Effector CD4-positive, alpha-beta T cell (primary cell): ENCODE results near the gene S100A4.

Experiments used
- DNase-seq: peaks from one replicate; pipeline ENCODE4 v3.0.0-alpha.2; 2020

S100A4 gene

DNA sequence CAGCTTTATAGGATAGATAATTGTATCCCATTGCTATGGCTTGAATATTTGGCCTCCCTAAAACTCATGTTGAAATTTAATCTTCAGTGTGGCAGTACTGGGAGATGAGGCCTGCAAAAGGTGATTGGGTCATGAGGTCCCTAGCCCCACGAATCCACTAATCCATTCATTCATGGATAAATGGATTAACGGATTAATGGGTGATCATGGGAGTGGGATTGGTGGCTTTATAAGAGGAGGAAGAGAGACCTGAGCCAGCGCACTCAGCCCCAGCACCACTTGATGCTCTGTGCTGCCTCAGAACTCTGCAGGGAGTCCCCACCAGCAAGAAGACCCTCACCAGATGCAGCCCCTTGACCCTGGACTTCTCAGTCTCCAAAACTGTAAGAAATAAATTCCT is 41.8 kb downstream of the S100A4 start:
- no peak for DNase-seq

DNA sequence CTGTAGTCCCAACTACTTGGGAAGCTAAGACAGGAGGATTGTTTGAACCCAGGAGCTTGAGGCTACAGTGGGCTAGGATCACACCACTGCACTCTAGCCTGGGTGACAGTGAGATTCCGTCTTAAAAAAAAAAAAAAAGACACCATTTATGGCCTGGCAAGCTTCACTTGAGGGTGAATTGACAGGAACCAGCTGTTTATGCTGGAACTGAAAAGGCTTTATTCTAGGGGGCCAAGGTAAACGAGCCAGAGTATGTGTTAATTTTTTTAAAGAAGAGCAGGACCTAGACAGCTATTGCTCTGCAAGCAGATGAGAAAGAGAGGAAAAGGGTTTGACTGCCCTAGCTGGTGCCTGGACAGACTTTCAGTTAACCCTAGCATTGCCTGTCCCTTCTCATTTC is 46.9 kb downstream of the S100A4 start:
- DNase-seq: no peak

DNA sequence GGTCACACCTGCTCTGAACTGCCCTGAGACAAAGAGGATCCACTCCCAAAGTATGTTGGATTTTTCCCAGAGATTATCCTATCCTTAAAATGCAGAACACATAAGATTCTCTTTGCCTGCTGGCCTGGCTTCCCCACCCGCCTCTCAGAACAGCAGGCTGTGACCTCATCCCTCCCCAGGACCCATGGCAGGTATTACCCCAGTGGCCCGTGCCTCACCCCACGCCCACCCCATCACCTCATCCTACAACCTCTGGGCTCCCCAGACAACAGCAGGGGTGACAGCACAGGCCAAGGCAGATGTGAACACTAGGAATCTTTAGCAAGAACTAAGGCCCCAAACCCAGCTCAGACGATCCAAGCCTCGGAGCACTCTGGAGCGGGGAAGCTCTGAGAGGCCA is 50.1 kb downstream of the S100A4 start:
- no peak for DNase-seq

DNA sequence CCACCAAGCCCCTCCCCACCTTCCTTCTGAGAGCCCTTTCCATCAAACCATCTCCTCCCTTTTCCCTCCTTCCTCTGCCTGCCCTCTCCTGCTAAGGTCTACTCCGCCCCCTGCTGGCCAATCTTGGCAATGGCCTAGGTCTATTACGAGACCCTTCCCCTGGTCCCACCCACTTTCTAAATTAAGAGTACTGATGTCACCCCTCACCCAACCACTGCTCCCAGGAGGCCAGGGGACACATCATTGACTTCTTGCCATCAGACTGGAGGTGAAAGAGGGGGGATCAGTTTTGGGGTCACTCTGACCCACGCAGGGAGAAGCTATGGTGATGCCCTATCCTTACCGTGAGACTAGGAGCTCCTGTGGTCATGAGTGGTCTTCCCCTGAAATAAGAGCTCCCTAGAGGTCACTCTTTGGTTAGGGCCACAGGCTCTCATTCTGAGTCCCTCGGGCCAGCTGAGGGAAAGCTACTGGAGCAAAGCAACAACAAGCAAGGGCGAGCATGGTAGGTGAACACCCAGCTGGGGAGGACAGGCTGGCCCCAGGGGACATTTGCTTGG is 50.5 kb downstream of the S100A4 start:
- peak; percentile 73 for DNase-seq
